Common myeloid progenitor, CD34-positive (primary cell): ENCODE results near the gene GATA3.

Experiments used
- CTCF ChIA-PET: fragments of 350-600 bp; sonication (Branson Sonifier 250); formaldehyde crosslinking; loops from one replicate; lab custom pipeline; 2021; ENCODE audit warnings: antibody characterized with exemption; lab: Charles Lee
- POLR2A ChIA-PET: fragments of 350-600 bp; sonication (Branson Sonifier 250); formaldehyde crosslinking; loops from one replicate; lab custom pipeline; 2021; ENCODE audit warnings: antibody characterized with exemption; lab: Charles Lee
- DNase-seq, 3 donors: peaks; one replicate each; pipeline versions ENCODE4 v3.0.0 to v3.0.0-alpha.2; 2013
- H3K27ac ChIP-seq, 2 experiments: 1 replicate in 1 of 2; 2 replicates in 1 of 2; pipeline ENCODE4 v1.7.0; 2013; ENCODE audit warnings: inconsistent platforms in 2 of 2, low read length in 2 of 2, mild to moderate bottlenecking in 2 of 2, low read depth in 1 of 2, moderate library complexity in 1 of 2; ENCODE audit not compliant: severe bottlenecking in 2 of 2, insufficient read depth in 1 of 2, poor library complexity in 1 of 2
- H3K27me3 ChIP-seq, 5 experiments: replicated peaks in 2 of 5; 1 replicate in 3 of 5; 2 replicates in 2 of 5; pipeline versions ENCODE4 v1.6.1 to v1.7.0; 2013; ENCODE audit warnings: low read length in 4 of 5, mild to moderate bottlenecking in 2 of 5, moderate library complexity in 2 of 5, inconsistent platforms in 1 of 5; ENCODE audit not compliant: insufficient read depth in 5 of 5, control insufficient read depth in 4 of 5
- H3K36me3 ChIP-seq, 4 experiments: 1 replicate in 2 of 4; 2 replicates in 2 of 4; pipeline versions ENCODE4 v1.6.1 to v1.7.0; 2013; ENCODE audit warnings: low read length in 3 of 4, control low read depth in 1 of 4, mild to moderate bottlenecking in 1 of 4; ENCODE audit not compliant: control insufficient read depth in 4 of 4, insufficient read depth in 4 of 4
- H3K4me1 ChIP-seq, 4 experiments: 1 replicate in 3 of 4; 2 replicates in 1 of 4; pipeline versions ENCODE4 v1.6.1 to v1.7.1; 2013; ENCODE audit warnings: low read length in 3 of 4, mild to moderate bottlenecking in 3 of 4, control low read depth in 1 of 4, inconsistent platforms in 1 of 4, moderate library complexity in 1 of 4; ENCODE audit not compliant: control insufficient read depth in 4 of 4, insufficient read depth in 4 of 4; ENCODE audit errors: control extremely low read depth in 1 of 4
- H3K4me3 ChIP-seq, 7 experiments: 1 replicate in 4 of 7; 2 replicates in 3 of 7; pipeline versions ENCODE4 v1.5.1 to v1.7.0; 2013; ENCODE audit warnings: mild to moderate bottlenecking in 7 of 7, low read length in 6 of 7, moderate library complexity in 6 of 7, inconsistent platforms in 2 of 7, low read depth in 2 of 7, control low read depth in 1 of 7; ENCODE audit not compliant: insufficient read depth in 4 of 7, control insufficient read depth in 1 of 7; ENCODE audit errors: extremely low read depth in 1 of 7
- H3K9me3 ChIP-seq, 5 experiments: 1 replicate in 4 of 5; 2 replicates in 1 of 5; pipeline versions ENCODE4 v1.6.1 to v1.7.1; 2013; ENCODE audit warnings: low read length in 4 of 5, mild to moderate bottlenecking in 2 of 5, inconsistent platforms in 1 of 5, low read depth in 1 of 5, moderate library complexity in 1 of 5; ENCODE audit not compliant: control insufficient read depth in 4 of 5, insufficient read depth in 2 of 5; ENCODE audit errors: control extremely low read depth in 1 of 5
- WGBS: methylation state at CpG from one replicate; pipeline ENCODE4 v1.1.5; 2013; ENCODE audit not compliant: insufficient coverage; 5-methylcytosine and 5-hydroxymethylcytosine counted together

The GATA3 gene

GRCh38 chr10:8088504-8088903 is 34.0 kb downstream of the GATA3 start:
- DNase-seq, result peak; percentile 65 to 96 (median 94)
- H3K4me1 ChIP-seq, result peaks cover 2 to 26% (median 16%) of the 10 kb centered on the region in 4 experiments
- whole genome bisulfite sequencing, result no CpG with 5 or more reads among the region's 6 CpGs
- H3K9me3 ChIP-seq, result no peaks in the 10 kb centered on the region
- H3K27ac ChIP-seq, result no peak overlapping the region
- H3K4me3 ChIP-seq, result peak overlapping the region in 2 of 7 experiments; percentile 19 to 36
- H3K27me3 ChIP-seq, result no peaks in the 10 kb centered on the region
- CTCF ChIA-PET, result no interaction called here
- POLR2A ChIA-PET, result no interaction called here
- no peaks in the 10 kb centered on the region for H3K36me3 ChIP-seq

- H3K27me3 ChIP-seq, result no peaks in the 10 kb centered on the region
- peaks cover 2 to 22% (median 15%) of the 10 kb centered on the region in 4 experiments for H3K4me1 ChIP-seq
- H3K36me3 ChIP-seq, result no peaks in the 10 kb centered on the region
- H3K27ac ChIP-seq, result no peak overlapping the region
- no peaks in the 10 kb centered on the region for H3K9me3 ChIP-seq
- no peak for DNase-seq
- CTCF ChIA-PET, result interaction anchor here (1.4 kb wide), 1 partner anchor 43 kb away, joined by 3 read pairs; no protein-coding TSS in a partner anchor
- H3K4me3 ChIP-seq, result no peak overlapping the region
- 80% methylated on average over 1 of the region's 2 CpGs for WGBS
- POLR2A ChIA-PET, result no interaction called here
These were observed 37.9 kb downstream of the GATA3 start for GRCh38 chr10:8092428-8092827.

- no peak for DNase-seq
- 97% methylated on average over 12 of the region's 14 CpGs for WGBS
- POLR2A ChIA-PET, result no interaction called here
- CTCF ChIA-PET, result interaction anchor here (1.3 kb wide), 1 partner anchor 12 kb away, joined by 5 read pairs; no protein-coding TSS in a partner anchor
- H3K4me3 ChIP-seq, result no peak overlapping the region
- H3K4me1 ChIP-seq, result no peaks in the 10 kb centered on the region
- H3K36me3 ChIP-seq, result no peaks in the 10 kb centered on the region
- H3K27me3 ChIP-seq, result no peaks in the 10 kb centered on the region
- no peak overlapping the region for H3K27ac ChIP-seq
- no peaks in the 10 kb centered on the region for H3K9me3 ChIP-seq
These were observed 41.5 kb downstream of the GATA3 start for GRCh38 chr10:8095959-8096358.

- no peaks in the 10 kb centered on the region for H3K9me3 ChIP-seq
- ChIA-PET POLR2A (no interaction called here), CTCF (interaction anchor here (1.3 kb wide), 1 partner anchor 11 kb away, joined by 5 read pairs; no protein-coding TSS in a partner anchor)
- H3K36me3 ChIP-seq, result no peaks in the 10 kb centered on the region
- H3K27ac ChIP-seq, result no peak overlapping the region
- no peak overlapping the region for H3K4me3 ChIP-seq
- WGBS, result 100% methylated on average over 2 of the region's 5 CpGs
- DNase-seq, result no peak
- H3K27me3 ChIP-seq, result no peaks in the 10 kb centered on the region
- H3K4me1 ChIP-seq, result no peaks in the 10 kb centered on the region
These were observed 42.4 kb downstream of the GATA3 start for GRCh38 chr10:8096931-8097330.

- DNase-seq, result no peak
- H3K4me1 ChIP-seq, result peaks cover 0 to 6% (median 2%) of the 10 kb centered on the region in 4 experiments
- H3K9me3 ChIP-seq, result no peaks in the 10 kb centered on the region
- ChIA-PET POLR2A (no interaction called here), CTCF (no interaction called here)
- H3K36me3 ChIP-seq, result no peaks in the 10 kb centered on the region
- WGBS, result 80% methylated on average over 1 of the region's 4 CpGs
- H3K4me3 ChIP-seq, result no peak overlapping the region
- no peak overlapping the region for H3K27ac ChIP-seq
- H3K27me3 ChIP-seq, result no peaks in the 10 kb centered on the region
These were observed 45.9 kb downstream of the GATA3 start for GRCh38 chr10:8100366-8100765.

GRCh38 chr10:8102708-8103401 is 48.4 kb downstream of the GATA3 start:
- Histone ChIP-seq H3K27ac (no peak overlapping the region), H3K27me3 (no peaks in the 10 kb centered on the region), H3K9me3 (no peaks in the 10 kb centered on the region), H3K36me3 (no peaks in the 10 kb centered on the region), H3K4me1 (peaks cover 0 to 6% (median 2%) of the 10 kb centered on the region in 4 experiments), H3K4me3 (no peak overlapping the region)
- POLR2A ChIA-PET, result no interaction called here
- CTCF ChIA-PET, result no interaction called here
- no peak for DNase-seq
- WGBS, result 93% methylated on average over 12 of the region's 13 CpGs

GRCh38 chr10:8103543-8103942 is 49.1 kb downstream of the GATA3 start:
- 92% methylated on average over 7 of the region's 8 CpGs for WGBS
- ChIA-PET POLR2A (no interaction called here), CTCF (interaction anchor here (1.0 kb wide), 1 partner anchor 16 kb away, joined by 3 read pairs; no protein-coding TSS in a partner anchor)
- Histone ChIP-seq H3K4me3 (no peak overlapping the region), H3K27me3 (no peaks in the 10 kb centered on the region), H3K27ac (no peak overlapping the region), H3K36me3 (no peaks in the 10 kb centered on the region), H3K9me3 (no peaks in the 10 kb centered on the region), H3K4me1 (peaks cover 0 to 6% (median 2%) of the 10 kb centered on the region in 4 experiments)
- no peak for DNase-seq
